GM23338 (cell line): ENCODE results near the gene ETF1. TPM values are rescaled to one million over a fixed set of nuclear protein-coding genes. Genes with fewer than 3 reads are reported as not detected.

Source experiments
- ATAC-seq: fragments of 200-7000 bp; cut with Tn5 transposase; 3 replicates; pipeline ENCODE4 v1.9.1; 2020
- DNase-seq: peaks from one replicate; pipeline ENCODE4 v3.0.0-alpha.2; 2015; ENCODE audit warnings: low spot score
- H2AFZ ChIP-seq: fragments of 200-600 bp; sonication (generic); 2 replicates; pipeline ENCODE4 v1.8.0; 2016; ENCODE audit warnings: antibody characterized with exemption, mild to moderate bottlenecking, moderate library complexity
- H3F3A ChIP-seq: fragments of 200-600 bp; sonication (generic); replicated peaks from 2 replicates; pipeline ENCODE4 v1.8.0; 2017; ENCODE audit warnings: antibody characterized with exemption, mixed run types, low read depth
- H3K27ac ChIP-seq: fragments of 200-600 bp; sonication (generic); 2 replicates; pipeline ENCODE4 v1.6.1; 2016; ENCODE audit warnings: low read depth
- H3K27me3 ChIP-seq: fragments of 200-600 bp; sonication (generic); 2 replicates; pipeline ENCODE4 v1.8.0; 2016; ENCODE audit warnings: mild to moderate bottlenecking, mixed run types, moderate library complexity; ENCODE audit not compliant: insufficient read depth
- H3K36me3 ChIP-seq: fragments of 200-600 bp; sonication (generic); 2 replicates; pipeline ENCODE4 v1.8.0; 2016; ENCODE audit warnings: mild to moderate bottlenecking; ENCODE audit not compliant: insufficient read depth
- H3K4me1 ChIP-seq: fragments of 200-600 bp; sonication (generic); 2 replicates; pipeline ENCODE4 v1.8.0; 2016; ENCODE audit warnings: mild to moderate bottlenecking, moderate library complexity; ENCODE audit not compliant: insufficient read depth
- H3K4me2 ChIP-seq: fragments of 200-600 bp; sonication (generic); 2 replicates; pipeline ENCODE4 v1.7.1; 2017; ENCODE audit warnings: mixed run types
- H3K4me3 ChIP-seq: fragments of 200-600 bp; sonication (generic); 2 replicates; pipeline ENCODE4 v1.6.1; 2016; ENCODE audit warnings: mixed run types
- H3K79me2 ChIP-seq: fragments of 200-600 bp; sonication (generic); replicated peaks from 2 replicates; pipeline ENCODE4 v1.8.0; 2017; ENCODE audit warnings: mild to moderate bottlenecking; ENCODE audit not compliant: insufficient read depth
- H3K9me2 ChIP-seq: fragments of 200-600 bp; sonication (generic); 2 replicates; pipeline ENCODE4 v1.8.0; 2017; ENCODE audit not compliant: insufficient read depth
- H4K20me1 ChIP-seq: fragments of 200-600 bp; sonication (generic); replicated peaks from 2 replicates; pipeline ENCODE4 v1.8.0; 2017; ENCODE audit warnings: mild to moderate bottlenecking; ENCODE audit not compliant: insufficient read depth
- H3K27ac Mint-ChIP-seq: 2 replicates; pipeline ENCODE4 v1.8.0; 2020; ENCODE audit warnings: inconsistent platforms, mild to moderate bottlenecking, moderate library complexity, mixed read lengths
- H3K27me3 Mint-ChIP-seq: 3 replicates; pipeline ENCODE4 v1.8.0; 2022; ENCODE audit warnings: low read depth, mild to moderate bottlenecking, moderate library complexity, mixed read lengths, inconsistent platforms; ENCODE audit not compliant: insufficient read depth, poor library complexity
- H3K36me3 Mint-ChIP-seq: 3 replicates; pipeline ENCODE4 v1.8.0; 2021; ENCODE audit warnings: low read depth, mild to moderate bottlenecking, inconsistent platforms, moderate library complexity, mixed read lengths
- H3K4me1 Mint-ChIP-seq: 3 replicates; pipeline ENCODE4 v1.8.0; 2020; ENCODE audit warnings: mild to moderate bottlenecking, inconsistent platforms, mixed read lengths
- H3K4me3 Mint-ChIP-seq: 3 replicates; pipeline ENCODE4 v1.8.0; 2021; ENCODE audit warnings: moderate library complexity, mild to moderate bottlenecking, inconsistent platforms, mixed read lengths
- H3K9me3 Mint-ChIP-seq: 3 replicates; pipeline ENCODE4 v1.8.0; 2020; ENCODE audit warnings: moderate library complexity, mild to moderate bottlenecking, inconsistent platforms, mixed read lengths
- CTCF ChIP-seq, 2 experiments: fragments of 200-600 bp in 1 of 2; sonication (generic) in 1 of 2; conservative IDR thresholded peaks; 2 replicates each; pipeline versions ENCODE4 v1.5.1 to v1.6.1; 2016 to 2017; ENCODE audit warnings: antibody characterized with exemption in 2 of 2, low read depth in 2 of 2, mild to moderate bottlenecking in 2 of 2, moderate library complexity in 1 of 2
- ETS1 ChIP-seq: IDR thresholded peaks from 2 replicates; pipeline ENCODE4 v1.6.1; 2016; ENCODE audit warnings: antibody characterized with exemption
- EZH2phosphoT487 ChIP-seq: fragments of 200-600 bp; sonication (generic); IDR thresholded peaks from one replicate; pipeline ENCODE4 v1.8.1; 2018; ENCODE audit warnings: antibody characterized with exemption; ENCODE audit not compliant: unreplicated experiment
- JUNB ChIP-seq: IDR thresholded peaks from one replicate; pipeline ENCODE4 v1.6.1; 2016; ENCODE audit warnings: antibody characterized with exemption; ENCODE audit not compliant: unreplicated experiment
- STAT1 ChIP-seq: IDR thresholded peaks from one replicate; pipeline ENCODE4 v1.6.1; 2016; ENCODE audit warnings: antibody characterized with exemption; ENCODE audit not compliant: unreplicated experiment
- ZNF114 ChIP-seq: fragments of 250-450 bp; sonication (Bioruptor Pico); IDR thresholded peaks from 2 replicates; pipeline ENCODE4 v1.5.0; 2020; ENCODE audit warnings: mild to moderate bottlenecking, moderate library complexity
- ZNF331 ChIP-seq: fragments of 250-450 bp; sonication (Bioruptor Pico); IDR thresholded peaks from 2 replicates; pipeline ENCODE4 v1.5.0; 2020; ENCODE audit warnings: low read depth, mild to moderate bottlenecking, moderate library complexity
- polyA plus RNA-seq: library from polyadenylated mRNA; unstranded; fragments of >200 nt; fragmentation: Nextera tagmentation; extraction: Ambion mirVana; gene quantifications from 2 replicates; pipeline ENCODE4 v1.2.1, GENCODE V29; 2016
- total RNA-seq: library from RNA; depleted of rRNA; stranded (reverse); fragments of >200 nt; shearing (Covaris generic); gene quantifications from 2 replicates; pipeline ENCODE4 v1.2.3, GENCODE V29; 2014

ETF1 gene
- total and polyA plus RNA-seq, 2 experiments from 2014 or later, result 68.9 to 136 TPM

- peak overlapping the region; percentile 84 for H3K4me3 Mint-ChIP-seq
- H3K4me1 Mint-ChIP-seq, result peaks cover 38% of the 10 kb centered on the region
- H3K27ac ChIP-seq, result peak overlapping the region; percentile 90
- ATAC-seq, result no peak
- peak overlapping the region; percentile 96 for H3K4me2 ChIP-seq
- H3K36me3 ChIP-seq, result 0 out of 2 replicates have a peak, but pooled peaks cover 3% of the 10 kb centered on the region
- peaks cover 32% of the 10 kb centered on the region for H3K27me3 Mint-ChIP-seq
- H3K9me2 ChIP-seq, result no peaks in the 10 kb centered on the region
- peaks cover 11% of the 10 kb centered on the region; the same call in 2 of the 3 replicates for H3K9me3 Mint-ChIP-seq
- no peaks in the 10 kb centered on the region for H3K79me2 ChIP-seq
- H3K36me3 Mint-ChIP-seq, result peaks cover 22% of the 10 kb centered on the region
- DNase-seq, result peak; percentile 51
- peak overlapping the region; percentile 94 for H3K4me3 ChIP-seq
- peaks cover 9% of the 10 kb centered on the region for H3F3A ChIP-seq
- H3K4me1 ChIP-seq, result no peaks in the 10 kb centered on the region
- H2AFZ ChIP-seq, result peak overlapping the region; percentile 79
- H3K27me3 ChIP-seq, result peaks cover 26% of the 10 kb centered on the region
- H4K20me1 ChIP-seq, result peaks cover 14% of the 10 kb centered on the region; the same call in 1 of the 2 replicates
- TF ChIP-seq JUNB (no peak), CTCF (conservative IDR thresholded peaks at IDR 0.05; ENCODE audit: low read depth in 2 of 2) (peak; percentile 30 to 67; a peak in 2 of 4 replicates), ETS1 (no peak)
- H3K27ac Mint-ChIP-seq, result peak overlapping the region; percentile 92
These were observed 79.5 kb downstream of the ETF1 start for GRCh38 chr5:138463419-138464007.

- Mint-ChIP-seq H3K4me1 (peaks cover 24% of the 10 kb centered on the region), H3K9me3 (peaks cover 1% of the 10 kb centered on the region; the same call in 2 of the 3 replicates), H3K36me3 (peaks cover 2% of the 10 kb centered on the region), H3K4me3 (peak overlapping the region; percentile 26; the same call in 1 of the 3 replicates), H3K27ac (no peak overlapping the region), H3K27me3 (peaks cover 17% of the 10 kb centered on the region)
- H3K27ac ChIP-seq, result no peak overlapping the region
- H3K4me1 ChIP-seq, result no peaks in the 10 kb centered on the region
- H4K20me1 ChIP-seq, result 0 out of 2 replicates have a peak, but pooled peaks cover 4% of the 10 kb centered on the region
- H2AFZ ChIP-seq, result no peak overlapping the region
- H3F3A ChIP-seq, result no peaks in the 10 kb centered on the region; the same call in 1 of the 2 replicates
- no peaks in the 10 kb centered on the region for H3K79me2 ChIP-seq
- DNase-seq, result peak; percentile 36
- H3K27me3 ChIP-seq, result peaks cover 10% of the 10 kb centered on the region
- no peaks in the 10 kb centered on the region for H3K36me3 ChIP-seq
- no peak for ATAC-seq
- H3K9me2 ChIP-seq, result no peaks in the 10 kb centered on the region
- H3K4me3 ChIP-seq, result no peak overlapping the region
- H3K4me2 ChIP-seq, result no peak overlapping the region
- TF ChIP-seq STAT1 (no peak), ETS1 (no peak), ZNF114 (no peak), CTCF (conservative IDR thresholded peaks at IDR 0.05; ENCODE audit: low read depth in 2 of 2) (no peak), ZNF331 (no peak), EZH2phosphoT487 (no peak), JUNB (no peak)
These were observed 81.5 kb downstream of the ETF1 start for GRCh38 chr5:138461343-138462125.
